DMS 273 (cell line): ENCODE measurements around the gene TECPR2.
A peak's percentile ranks its signal among the peaks of the same experiment; 100 is the strongest.
"Not testable (repeated sequence)": the region's sequence is repeated elsewhere in the genome, so short reads cannot be mapped to it uniquely, and the experiment has no call there.

Experiments
- DNase-seq: peaks from one replicate; lab custom pipeline; 2025; ENCODE audit not compliant: unreplicated experiment; lab: John Stamatoyannopoulos, UW

The TECPR2 gene

DNA sequence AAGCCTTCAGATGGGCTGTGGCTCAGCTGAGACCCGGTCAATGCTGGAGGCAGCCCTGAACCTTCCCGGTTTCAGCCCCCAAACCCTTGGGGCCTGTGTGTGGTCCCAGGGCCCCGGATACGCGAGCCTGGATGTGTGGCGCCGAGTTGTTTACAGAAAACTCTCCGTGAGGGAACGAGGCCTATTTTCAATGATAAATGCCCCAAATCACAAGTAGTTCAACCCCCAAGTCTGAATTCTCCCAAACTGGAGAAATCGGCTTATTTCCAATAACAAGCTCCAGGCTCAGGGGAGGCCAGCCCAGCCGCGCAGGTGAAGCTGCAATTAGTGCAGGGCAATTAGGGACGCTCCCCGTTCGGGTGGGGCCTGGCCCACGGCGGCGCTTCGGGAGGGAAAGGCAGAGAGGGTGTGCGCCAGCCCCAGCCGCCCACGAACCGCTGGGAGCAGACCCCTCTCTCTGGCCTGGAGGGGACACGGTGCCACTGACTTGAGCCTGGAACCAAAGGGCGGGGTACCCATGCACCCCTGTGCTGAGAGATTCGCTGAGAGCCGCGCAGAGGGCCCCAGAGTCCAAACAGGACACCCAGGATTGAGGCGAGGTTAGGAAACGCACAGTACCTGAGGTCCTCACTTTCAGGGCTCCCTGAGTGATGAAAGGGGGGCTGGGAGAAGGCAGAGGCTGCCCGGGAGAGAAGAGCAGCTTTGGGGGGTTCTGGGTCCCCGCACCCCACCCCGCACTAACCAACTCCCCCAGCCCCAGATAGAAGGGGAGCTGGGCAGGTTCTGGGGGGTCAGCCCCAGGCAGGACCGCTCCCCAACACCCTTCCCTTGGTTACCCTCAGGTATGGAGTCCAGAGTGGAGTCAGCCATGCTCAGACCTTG is 161.1 kb downstream of the TECPR2 start:
- DNase-seq, result no peak

- peak; percentile 99 for DNase-seq
Measured at GRCh38 chr14:102524451-102525218, 161.9 kb downstream of the TECPR2 start.

- peak; percentile 81 for DNase-seq
Measured at GRCh38 chr14:102525219-102525928, 162.6 kb downstream of the TECPR2 start.

- DNase-seq, result no peak
Measured at GRCh38 chr14:102525929-102526497, 163.3 kb downstream of the TECPR2 start.

DNA sequence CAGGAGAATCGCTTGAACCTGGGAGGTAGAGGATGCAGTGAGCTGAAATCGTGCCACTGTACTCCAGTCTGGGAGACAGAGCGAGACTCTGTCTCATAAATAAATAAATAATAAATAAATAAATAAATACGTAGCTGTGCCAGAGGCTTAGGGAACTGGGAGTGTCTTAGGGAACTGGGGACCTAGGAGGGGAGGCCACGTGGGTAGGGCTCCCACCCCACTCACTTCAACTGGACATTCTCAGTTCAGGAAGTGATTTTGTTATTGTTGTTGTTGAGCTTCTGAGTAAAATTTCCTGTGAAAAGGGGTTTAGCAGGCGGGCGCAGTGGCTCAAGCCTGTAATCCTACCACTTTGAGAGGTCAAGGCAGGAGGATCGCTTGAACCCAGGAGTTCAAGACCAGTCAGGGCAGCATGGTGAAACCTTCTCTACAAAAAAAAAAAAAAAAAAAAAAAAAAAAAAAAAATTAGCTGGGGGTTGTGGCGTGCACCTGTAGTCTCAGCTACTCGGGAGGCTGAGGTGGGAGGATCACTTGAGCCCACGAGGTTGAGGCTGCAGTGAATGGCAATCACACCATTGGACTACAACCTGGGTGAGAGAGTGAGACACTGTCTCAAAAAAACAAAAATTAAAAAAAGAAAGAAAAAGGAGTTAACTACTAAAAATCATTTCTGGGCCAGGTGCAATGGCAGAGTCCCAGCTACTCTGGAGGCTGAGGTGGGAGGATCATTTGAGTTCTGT is 165.9 kb downstream of the TECPR2 start:
- no peak for DNase-seq

GRCh38 chr14:102530828-102531478 is 168.2 kb downstream of the TECPR2 start:
- no peak for DNase-seq

DNA sequence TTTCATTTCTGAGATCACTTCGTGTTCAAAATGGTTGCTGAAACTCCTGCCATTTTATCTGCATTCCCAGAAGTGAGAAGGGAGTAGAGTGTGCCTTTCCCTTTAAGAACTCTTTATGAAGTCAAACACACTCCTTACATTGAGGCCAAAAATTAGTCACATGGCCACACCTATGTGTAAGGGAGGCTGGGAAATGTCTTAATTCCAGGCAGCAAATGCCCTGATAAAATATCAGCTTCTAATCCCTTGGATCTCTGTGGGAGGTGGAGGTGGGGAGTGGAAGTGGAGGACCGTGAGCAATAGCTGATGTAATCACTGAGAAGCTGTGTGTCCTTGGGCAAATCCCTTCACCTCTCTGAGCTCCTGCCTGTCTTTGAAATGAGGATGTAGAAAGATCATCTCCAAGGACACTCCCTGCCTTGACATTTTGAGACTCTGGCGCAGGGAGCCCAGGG is 169.5 kb downstream of the TECPR2 start:
- no peak for DNase-seq

DNA sequence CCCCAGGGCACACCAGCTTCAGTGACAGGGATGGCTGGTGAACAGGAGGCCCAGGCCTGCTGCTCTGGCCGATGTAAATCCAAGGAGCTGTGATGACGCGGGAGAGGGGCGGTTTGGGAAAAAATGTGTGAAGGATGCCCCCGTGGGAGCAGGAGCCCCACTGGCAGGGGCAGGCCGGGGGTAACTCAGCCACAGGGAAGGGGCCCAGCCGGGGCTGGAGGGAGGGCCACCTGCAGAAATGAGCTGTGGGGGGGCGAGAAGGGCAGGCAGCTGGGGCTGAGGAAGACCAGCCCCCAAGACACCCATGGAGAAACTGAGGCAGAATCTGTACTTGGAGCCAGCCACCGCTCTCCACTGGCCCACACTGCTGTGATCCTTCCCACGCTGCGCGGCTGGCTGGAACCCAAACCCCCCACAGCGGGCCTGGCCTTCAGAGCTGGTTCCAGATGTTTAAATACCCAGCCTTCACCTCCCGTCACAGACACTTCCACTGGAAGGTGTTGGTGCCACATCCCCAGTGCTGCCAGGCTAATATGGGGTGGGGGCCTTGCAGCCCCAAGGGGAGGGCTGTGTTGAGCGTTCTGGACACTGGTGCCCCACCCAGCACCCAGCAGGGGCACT is 175.3 kb downstream of the TECPR2 start:
- no peak for DNase-seq

DNA sequence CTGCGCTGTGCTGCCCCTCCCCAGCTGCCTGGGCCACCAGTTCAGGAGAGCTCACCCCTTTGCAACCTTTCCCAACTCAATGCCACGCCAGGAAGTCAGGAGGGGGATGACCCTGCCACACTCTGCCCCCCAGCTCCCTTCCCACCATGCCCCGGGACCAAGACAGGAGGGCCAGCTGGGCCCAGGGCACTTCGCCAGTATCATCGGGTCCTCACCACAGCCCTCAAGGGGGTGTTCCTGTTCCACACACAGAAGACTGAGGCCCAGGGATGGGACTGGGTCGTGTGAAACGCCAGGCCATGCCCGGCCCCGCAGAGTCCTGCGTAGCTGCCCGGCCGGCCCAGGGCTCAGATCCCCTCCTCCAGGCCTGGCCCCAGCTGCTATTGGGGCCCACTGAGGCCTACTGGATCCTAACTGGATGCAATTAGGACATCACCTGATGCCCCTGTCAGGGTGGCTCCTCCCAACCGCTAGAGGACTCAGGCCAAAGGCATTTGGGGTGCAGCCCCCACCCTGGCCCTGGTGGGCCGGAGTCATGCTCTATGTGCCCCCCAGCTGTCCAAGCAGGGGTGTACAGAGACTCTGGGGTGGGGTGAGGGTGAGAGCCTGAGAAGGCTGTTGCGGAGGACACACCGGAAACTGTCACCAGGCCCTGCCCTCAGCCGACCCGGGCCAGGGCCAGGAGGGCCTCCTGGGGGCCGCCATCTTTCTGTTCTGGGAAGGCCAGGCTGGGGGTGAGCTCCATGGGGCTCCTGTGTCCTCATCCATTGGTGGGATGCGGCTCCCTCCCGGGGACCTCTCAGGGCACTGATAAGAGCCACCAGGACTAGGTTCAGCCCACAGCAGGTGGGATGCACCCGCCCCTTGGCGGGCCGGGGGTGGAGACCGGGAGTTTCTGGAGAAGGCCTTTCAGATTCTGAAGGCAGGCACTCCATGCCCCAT is 176.1 kb downstream of the TECPR2 start:
- DNase-seq, result peak; percentile 48

DNA sequence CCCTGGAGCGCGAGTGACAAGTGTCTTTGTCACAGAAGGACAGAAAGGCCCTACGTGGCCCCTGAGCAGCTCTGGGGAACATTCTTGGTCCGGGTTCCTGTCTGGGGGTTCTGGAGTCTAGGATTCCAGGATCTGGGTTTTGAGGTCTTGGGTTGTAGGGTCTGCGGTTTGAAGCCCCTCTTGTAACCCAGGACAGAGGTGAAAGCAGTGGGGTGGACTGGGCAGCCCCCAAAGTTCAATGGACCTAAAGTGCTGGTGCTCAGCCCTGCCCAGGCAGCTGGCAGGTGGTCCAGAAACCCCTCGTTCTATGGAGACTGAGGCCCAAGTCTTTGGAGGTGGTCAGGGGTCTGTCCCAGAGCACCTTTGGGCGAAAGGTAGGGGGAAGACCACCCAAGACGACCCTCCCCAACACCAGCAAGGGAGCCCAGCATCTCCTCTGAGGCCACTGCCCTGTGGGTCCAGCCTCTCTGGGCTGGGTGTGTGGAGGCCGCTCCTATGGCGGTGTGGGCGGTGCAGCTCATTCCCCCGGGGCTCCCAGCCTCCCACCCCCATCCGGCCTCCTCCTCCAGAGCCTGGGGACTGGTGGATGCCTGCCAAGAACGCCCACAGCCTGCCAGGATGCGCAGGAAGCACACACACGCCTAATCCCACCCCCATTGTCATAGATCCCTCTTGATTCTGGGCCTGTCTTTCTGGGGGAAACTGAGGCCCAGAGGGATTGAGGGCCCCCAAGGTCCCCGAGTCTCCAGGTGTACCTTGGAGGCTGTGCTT is 177.0 kb downstream of the TECPR2 start:
- DNase-seq, result peak; percentile 96

GRCh38 chr14:102540315-102541028 is 177.7 kb downstream of the TECPR2 start:
- peak; percentile 91 for DNase-seq

GRCh38 chr14:102541029-102541491 is 178.3 kb downstream of the TECPR2 start:
- DNase-seq, result not testable (repeated sequence)

- no peak for DNase-seq
Measured at GRCh38 chr14:102541771-102542170, 179.0 kb downstream of the TECPR2 start.

DNA sequence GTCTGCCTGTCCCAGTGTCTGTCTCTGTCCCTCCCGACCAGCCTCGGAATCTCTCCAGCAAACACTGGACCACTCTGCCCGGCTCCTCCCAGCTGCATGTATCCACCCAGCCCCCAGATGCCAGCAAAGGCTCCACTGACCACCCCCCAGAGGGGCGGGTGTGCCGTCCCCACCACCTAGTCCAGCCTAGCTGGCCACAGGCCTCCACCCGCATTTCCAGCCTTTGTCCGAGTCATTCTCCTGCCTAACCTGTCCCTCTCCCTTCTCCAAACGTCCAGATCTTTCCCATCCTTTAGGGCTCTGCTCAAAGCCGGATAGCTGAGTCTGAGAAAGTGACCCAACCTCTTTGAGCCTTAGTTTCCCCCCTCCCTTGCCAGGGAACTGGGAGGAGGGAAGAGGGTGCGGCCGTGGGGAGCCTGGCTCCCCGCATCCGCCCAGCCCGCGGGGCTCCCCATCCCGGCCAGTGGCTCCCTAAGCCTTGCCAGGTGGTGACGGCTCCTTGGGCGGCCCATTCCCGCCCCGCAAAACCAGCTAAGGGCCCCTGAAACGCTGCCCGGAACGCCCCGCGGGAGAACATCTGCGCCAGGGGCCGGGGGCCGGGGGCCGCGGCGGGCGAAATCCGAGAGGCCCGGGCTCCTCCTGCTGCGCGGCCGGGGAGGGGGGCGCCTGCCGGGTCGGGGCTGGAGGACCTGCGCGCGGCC is 181.5 kb downstream of the TECPR2 start:
- DNase-seq, result peak; percentile 73

DNA sequence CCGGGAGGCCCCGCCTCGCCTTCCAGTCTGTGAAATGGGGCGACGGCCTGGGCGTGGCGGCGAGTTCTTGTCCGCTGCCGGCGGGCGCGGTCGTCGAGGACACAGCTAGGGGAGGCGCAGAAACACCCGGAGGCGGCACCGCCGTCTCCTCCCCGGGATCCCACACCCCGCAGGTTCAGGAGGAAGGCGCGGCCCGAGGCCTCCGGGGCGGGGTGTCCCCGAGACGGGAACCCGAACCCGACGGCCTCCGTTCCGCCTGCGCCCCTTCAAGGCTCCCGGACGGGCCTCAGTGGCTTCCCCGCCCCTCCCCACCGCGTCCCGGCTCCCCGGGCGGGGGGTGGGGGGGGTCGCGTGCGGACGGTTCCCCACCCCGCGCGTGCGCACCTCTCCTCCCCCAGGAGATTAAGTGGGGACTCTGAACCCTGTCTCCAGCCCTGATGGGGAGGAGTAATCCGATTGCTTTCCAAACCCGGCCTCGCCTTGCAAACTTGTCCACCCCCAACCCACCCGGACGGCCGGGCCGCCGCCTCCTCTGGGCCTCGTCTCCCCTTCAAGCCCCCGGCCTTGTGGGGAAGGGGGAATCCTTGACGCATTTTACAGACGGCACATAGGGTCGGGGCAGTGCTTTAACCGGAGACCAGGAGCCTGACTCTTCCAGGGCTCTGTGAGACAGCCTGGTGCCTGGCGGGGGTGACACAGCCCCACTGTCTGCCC is 182.2 kb downstream of the TECPR2 start:
- DNase-seq, result no peak
